HG03457 (cell line): ENCODE measurements around the gene RAB26.
"Not testable (repeated sequence)": the region's sequence is repeated elsewhere in the genome, so short reads cannot be mapped to it uniquely, and the experiment has no call there.

Source experiments
- ATAC-seq: cut with Tn5 transposase; IDR thresholded peaks from one replicate; pipeline ENCODE4 v1.9.1; 2021; ENCODE audit warnings: moderate number of reproducible peaks; ENCODE audit not compliant: unreplicated experiment

Gene RAB26

DNA sequence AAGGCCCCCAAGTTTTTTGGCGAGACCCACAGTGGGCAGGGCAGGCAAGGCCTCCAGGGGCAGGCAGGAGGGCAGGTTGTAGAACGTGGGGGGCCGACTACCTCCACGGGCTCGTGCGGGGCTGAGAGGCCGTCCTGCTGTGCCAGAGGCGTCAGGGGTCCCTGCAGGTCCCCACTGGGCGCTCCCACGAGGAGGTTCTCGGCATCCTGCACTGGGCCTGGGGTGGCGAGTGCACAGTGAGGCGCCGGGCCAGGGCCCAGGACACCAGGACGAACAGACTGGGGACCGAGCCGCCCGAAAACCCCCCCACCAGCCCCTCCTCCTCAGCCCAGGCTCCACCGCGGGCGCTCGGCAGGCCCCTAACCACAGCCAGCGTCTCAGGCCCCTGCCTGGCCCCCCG lies 32.0 kb upstream of the RAB26 start:
- ATAC-seq: not testable (repeated sequence)

- not testable (repeated sequence) for ATAC-seq
Observed at GRCh38 chr16:2117341-2117740, 31.1 kb upstream of the RAB26 start.

GRCh38 chr16:2117960-2118722 lies 30.3 kb upstream of the RAB26 start:
- ATAC-seq: not testable (repeated sequence)

DNA sequence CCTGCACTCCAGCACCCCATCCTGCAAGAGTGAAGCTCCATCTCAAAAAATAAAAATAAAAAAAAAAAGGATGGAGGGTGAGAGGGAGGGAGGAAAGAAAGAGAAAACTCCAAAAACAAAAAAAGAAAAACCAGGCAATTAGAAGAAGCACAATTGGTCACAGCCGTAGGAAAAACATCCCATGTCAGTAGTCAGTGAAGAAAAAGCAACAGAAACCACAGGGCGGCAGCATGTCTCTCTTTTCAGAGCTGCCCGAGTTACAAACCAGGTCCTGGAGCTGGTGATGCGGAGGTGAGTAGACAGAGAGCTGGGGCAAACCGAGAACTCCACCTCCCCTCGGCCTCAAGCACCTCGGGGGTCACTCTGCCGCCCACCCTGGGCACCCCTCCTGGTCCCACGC lies 27.1 kb upstream of the RAB26 start:
- not testable (repeated sequence) for ATAC-seq

GRCh38 chr16:2121853-2122252 lies 26.6 kb upstream of the RAB26 start:
- no peak for ATAC-seq

DNA sequence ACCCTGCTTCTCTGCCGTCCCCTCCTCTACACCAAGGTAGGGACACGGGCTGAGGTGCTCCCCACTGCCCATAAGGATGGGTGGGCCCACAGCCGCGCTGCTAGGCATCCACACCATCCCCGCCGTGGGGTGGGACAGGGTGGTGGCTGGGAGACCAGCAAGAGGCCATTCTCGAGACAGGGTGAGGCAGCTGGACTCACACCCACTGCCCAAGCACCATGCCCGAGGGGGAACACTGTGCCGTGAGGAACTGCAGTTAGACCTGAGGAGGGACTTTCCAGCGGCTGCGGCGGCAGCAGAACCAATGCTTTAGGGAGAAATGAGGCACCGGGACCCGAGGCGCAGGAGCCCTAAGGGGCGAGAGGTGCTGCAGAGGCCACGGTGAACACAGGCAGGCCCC lies 26.0 kb upstream of the RAB26 start:
- no peak for ATAC-seq

GRCh38 chr16:2122934-2123683 lies 25.3 kb upstream of the RAB26 start:
- not testable (repeated sequence) for ATAC-seq

DNA sequence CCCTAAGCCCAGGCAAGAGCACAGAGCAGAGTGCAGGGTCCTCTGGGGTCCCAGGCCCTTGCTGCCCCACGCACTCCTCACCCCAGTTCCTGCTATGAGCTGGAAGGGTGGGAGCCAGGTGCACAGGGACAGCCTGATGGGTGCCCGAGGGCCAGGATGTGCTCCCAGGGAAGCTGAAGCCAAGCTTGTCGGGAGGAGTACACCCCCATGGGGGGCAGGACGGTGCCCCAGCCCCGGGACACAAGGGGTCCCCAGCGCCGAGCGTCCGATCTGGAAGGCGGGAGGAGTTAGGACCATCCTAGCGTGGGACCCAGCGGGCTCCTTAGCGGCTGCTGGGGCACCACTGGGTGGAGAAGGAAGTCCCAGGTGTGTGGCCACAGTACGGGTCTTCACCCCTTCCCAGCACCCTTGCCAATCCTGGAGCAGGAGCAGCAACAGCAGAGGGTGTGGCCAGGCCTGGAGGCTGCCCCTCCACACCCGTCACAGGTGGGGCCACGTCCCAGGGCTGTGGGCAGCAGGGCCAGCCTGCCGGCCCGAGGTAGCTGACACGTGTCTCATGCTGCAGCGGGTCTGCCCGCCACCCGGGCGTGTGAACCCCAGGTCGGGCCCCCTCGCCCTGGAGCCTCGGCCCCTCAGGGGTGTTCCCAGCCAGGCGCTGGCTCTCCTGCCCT lies 24.6 kb upstream of the RAB26 start:
- not testable (repeated sequence) for ATAC-seq

DNA sequence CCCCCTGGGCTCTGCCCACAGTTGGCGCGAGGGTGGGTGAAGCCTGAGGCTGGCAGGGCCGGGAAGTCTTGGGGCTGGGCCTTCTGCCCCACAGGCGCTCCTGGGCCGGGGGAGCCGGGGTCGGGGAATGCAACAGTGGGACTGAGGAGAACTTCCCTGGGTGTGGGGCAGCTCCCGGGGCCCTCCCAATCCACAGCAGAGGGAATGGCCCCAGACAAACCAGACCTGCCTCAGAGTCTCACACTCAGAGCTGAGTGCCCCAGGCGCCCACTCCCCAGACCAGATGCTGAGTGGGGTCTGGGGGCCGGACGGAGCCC lies 24.1 kb upstream of the RAB26 start:
- not testable (repeated sequence) for ATAC-seq

- not testable (repeated sequence) for ATAC-seq
Observed at GRCh38 chr16:2124694-2125444, 23.6 kb upstream of the RAB26 start.

- not testable (repeated sequence) for ATAC-seq
Observed at GRCh38 chr16:2125609-2126008, 22.8 kb upstream of the RAB26 start.

DNA sequence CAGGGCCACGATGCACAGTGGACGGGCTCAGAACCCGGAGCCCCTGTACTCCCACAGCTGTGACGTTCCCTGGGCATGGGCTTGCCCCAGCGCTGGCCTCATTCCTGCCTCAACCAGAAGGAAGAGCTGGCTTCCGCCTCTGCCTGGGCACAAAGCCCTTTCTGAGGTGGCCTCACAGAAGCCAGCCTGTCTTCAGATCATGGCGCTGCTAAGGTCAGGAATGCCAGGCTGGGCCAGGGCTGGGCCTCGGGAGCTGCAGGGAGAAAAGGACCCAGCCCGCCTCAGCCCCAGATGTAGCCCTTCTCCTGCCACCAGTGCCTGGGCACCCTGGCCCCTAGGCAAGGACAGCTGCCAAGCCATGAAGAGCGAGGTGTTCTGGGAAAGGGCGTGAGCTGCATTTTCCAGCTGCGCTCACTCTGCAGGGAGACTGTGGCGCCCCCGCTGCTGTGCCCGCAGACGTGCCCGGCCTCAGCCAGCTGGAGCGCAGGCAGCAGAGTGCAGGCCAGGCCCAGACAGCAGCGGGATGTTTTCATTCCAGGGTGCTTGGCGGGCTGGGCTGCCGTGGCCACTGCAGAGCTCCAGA lies 22.2 kb upstream of the RAB26 start:
- ATAC-seq: not testable (repeated sequence)

DNA sequence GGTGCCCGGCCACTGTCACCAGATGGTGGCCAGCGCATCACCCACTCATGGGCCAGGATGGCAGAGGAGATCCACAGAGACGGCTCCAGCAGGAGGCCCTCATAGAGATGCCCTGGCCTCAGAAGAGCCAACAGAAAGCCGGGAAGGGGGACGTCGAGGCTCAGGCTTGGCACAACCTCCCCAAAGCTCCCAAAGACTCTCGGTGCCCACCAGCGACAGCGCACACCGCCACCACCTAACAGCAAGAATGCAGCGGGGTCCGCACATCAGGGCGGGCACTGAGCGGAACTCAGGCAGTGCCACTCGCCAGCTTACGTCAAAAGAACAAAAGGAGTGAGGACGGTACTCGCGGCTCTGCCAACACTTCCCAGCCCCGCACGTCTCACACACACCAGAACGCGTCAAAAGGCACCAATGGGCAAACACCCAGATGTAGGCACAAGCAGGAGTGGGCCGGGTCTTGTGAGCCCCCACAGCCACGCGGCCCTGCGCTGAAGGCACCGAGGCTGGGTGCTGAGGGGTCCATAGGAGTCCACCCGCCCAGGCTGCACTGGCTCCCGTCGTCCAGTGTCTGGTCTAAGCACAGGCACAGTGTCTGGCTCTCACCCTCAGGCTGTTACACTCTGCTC lies 21.4 kb upstream of the RAB26 start:
- not testable (repeated sequence) for ATAC-seq

DNA sequence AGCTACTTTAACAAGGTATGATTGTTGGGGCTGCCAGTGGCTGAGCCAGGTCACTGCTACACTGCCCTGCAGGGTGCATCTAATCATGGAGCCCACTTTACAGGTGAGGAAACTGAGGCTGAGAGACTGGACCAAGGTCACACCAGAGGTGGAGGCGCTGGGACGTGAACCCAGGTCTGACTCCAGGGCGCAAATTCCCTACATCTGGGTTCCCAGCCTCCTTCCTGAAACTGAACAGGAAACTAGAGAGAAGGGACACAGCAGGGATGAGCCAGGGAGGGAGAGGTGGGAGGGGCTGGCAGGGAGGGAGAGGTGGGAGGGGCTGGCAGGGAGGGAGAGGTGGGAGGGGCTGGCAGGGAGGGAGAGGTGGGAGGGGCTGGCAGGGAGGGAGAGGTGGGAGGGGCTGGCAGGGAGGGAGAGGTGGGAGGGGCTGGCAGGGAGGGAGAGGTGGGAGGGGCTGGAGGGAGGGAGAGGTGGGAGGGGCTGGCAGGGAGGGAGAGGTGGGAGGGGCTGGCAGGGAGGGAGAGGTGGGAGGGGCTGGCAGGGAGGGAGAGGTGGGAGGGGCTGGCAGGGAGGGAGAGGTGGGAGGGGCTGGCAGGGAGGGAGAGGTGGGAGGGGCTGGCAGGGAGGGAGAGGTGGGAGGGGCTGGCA lies 20.7 kb upstream of the RAB26 start:
- not testable (repeated sequence) for ATAC-seq

- ATAC-seq: not testable (repeated sequence)
Observed at GRCh38 chr16:2129251-2129650, 19.2 kb upstream of the RAB26 start.

DNA sequence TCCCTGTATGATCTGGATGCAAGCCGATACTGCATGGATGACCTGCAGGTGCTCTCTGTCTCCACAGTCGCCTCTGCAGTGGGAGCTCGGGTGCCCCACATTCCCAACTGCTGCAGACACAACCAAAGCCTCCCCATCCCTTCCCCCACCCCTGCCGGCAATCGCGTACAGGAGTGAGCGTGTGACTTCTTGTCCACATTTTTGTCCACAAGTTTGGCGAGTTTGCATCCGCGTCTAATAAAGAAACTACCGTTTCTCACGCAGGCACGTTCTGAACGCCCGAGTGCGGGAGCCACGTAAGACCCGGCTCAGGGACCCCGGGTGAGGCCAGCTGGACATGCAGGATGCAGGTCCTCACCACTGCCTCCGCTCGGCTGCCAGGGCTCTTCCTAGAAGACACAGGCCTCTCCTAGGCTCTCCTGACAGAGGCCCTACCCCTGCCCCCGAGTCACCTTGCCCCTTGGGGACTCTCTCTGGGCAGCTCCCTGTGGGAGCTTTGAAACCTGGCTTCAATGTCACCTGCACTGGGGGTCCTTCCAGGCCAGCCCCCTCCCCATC lies 18.5 kb upstream of the RAB26 start:
- ATAC-seq: not testable (repeated sequence)

DNA sequence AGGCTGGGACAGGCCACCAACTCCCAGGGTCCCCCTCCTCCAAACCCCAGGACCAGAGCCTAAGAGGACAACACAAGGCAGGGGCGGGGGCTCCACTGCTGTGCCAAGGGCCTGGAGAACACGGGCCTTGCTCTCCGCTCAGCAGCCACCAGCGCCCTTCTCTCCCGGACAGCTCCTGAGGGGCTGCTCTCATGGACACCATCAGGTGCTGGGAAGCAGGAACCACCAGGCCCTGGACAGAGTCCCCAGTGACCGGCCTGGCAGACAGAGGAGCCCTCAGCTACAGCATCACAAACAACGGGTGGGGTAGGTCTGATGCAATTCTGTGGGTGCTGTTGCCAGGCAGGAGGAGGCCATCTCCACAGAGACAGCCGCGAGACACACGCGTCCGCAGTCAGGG lies 14.6 kb upstream of the RAB26 start:
- not testable (repeated sequence) for ATAC-seq

- ATAC-seq: not testable (repeated sequence)
Observed at GRCh38 chr16:2135071-2135470, 13.4 kb upstream of the RAB26 start.

DNA sequence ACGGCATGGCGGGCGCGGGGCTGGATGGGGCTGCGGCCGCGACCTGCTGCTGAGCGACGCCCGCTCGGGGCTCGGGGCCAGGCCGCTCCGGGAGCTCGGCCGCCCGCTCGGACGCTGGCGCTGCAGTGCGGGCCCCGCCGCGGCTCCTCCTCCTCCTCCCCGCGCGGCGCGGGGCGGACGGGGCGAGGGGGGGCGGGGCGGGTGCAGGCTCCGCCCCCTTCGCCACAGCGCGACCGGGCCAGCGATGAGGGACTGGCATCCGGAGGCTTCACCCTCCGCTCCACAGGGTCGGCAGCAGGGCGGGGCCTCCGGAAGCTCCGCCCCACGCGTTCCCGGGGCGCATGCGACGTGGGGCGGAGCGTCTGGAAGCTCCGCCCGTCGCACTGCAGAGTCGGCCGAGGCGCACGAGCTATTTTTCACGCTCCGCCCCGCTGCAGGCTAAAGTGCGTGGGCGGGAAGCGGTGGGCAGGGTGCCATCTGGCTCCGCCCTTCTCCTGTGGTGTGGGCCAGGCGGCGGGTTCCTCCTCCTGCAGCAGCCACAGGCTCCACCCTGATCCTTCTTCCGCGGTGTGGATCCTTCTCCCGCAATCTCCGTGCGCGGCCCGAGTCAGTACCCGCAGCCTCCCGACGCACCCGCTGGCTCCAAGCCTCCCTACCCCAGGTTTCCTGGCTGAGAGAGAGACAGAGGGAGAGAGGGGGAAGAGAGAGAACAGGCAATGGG lies 12.5 kb upstream of the RAB26 start, which contains the start of gene PKD1:
TSS of gene PKD1 (minus strand) at position 129 of the 721 bp plus-strand sequence. CDS start 209 bp downstream, outside the sequence.
- ATAC-seq: not testable (repeated sequence)
